AML-193 (cell line): ENCODE measurements around the gene FGF2.
"Not testable (repeated sequence)": the region's sequence is repeated elsewhere in the genome, so short reads cannot be mapped to it uniquely, and the experiment has no call there.

Experiments
- DNase-seq, 2 experiments: peaks; one replicate each; lab custom pipeline; 2025; lab: John Stamatoyannopoulos, UW

FGF2 gene

GRCh38 chr4:122930862-122931261, 104.2 kb downstream of the FGF2 start:
- peak; percentile 42 to 58 for DNase-seq

GRCh38 chr4:122932763-122933162, 106.1 kb downstream of the FGF2 start:
- no peak for DNase-seq

- DNase-seq: not testable (repeated sequence)
Observed at GRCh38 chr4:122945136-122945535, 118.5 kb downstream of the FGF2 start.

GRCh38 chr4:122946142-122946541, 119.5 kb downstream of the FGF2 start:
- no peak for DNase-seq
